HEK293 (cell line): ENCODE data around the gene TSPYL2.

Experiments
- CTCF ChIA-PET: fragments of 350-600 bp; formaldehyde crosslinking; extraction: SDS; loops from one replicate; lab custom pipeline; 2021; ENCODE audit warnings: antibody characterized with exemption; lab: Yijun Ruan, JAX
- POLR2A ChIA-PET: fragments of 300-600 bp; formaldehyde crosslinking; extraction: SDS; loops from one replicate; lab custom pipeline; 2020; ENCODE audit warnings: antibody characterized with exemption, inconsistent platforms; lab: Yijun Ruan, JAX
- H3K27ac ChIP-seq: fragments of 200-500 bp; sonication (Bioruptor generic); 2 replicates; pipeline ENCODE4 v1.5.1; 2014; ENCODE audit warnings: low read depth, low read length, control low read depth, inconsistent platforms; ENCODE audit errors: extremely low read depth
- H3K36me3 ChIP-seq, 2 experiments: fragments of 200-500 bp in 1 of 2; sonication (Bioruptor generic) in 1 of 2; 1 replicate in 1 of 2; 2 replicates in 1 of 2; pipeline ENCODE4 v1.5.1; 2014 to 2017; ENCODE audit warnings: inconsistent platforms in 2 of 2, low read length in 2 of 2; ENCODE audit not compliant: control insufficient read depth in 2 of 2, insufficient read depth in 1 of 2
- H3K4me1 ChIP-seq: fragments of 200-500 bp; sonication (Bioruptor generic); 2 replicates; pipeline ENCODE4 v1.5.1; 2014; ENCODE audit warnings: mild to moderate bottlenecking, low read length, inconsistent platforms; ENCODE audit not compliant: control insufficient read depth, insufficient read depth
- H3K4me3 ChIP-seq: 2 replicates; pipeline ENCODE4 v1.5.1; 2011; ENCODE audit warnings: low read depth, mild to moderate bottlenecking, control low read depth, low read length, moderate library complexity
- H3K9me3 ChIP-seq: fragments of 200-500 bp; sonication (Bioruptor generic); 2 replicates; pipeline ENCODE4 v1.5.1; 2014; ENCODE audit warnings: low read depth, low read length, inconsistent platforms; ENCODE audit not compliant: control insufficient read depth, insufficient read depth
- CTCF ChIP-seq: fragments of 450-650 bp; formaldehyde crosslinking; IDR thresholded peaks from 2 replicates; pipeline ENCODE4 v1.5.1; 2016; ENCODE audit warnings: missing biosample characterization, missing genetic modification characterization
- EGR2 ChIP-seq: fragments of 450-650 bp; formaldehyde crosslinking; IDR thresholded peaks from 2 replicates; pipeline ENCODE4 v1.5.1; 2016; ENCODE audit warnings: low read depth, missing biosample characterization, missing genetic modification characterization
- GLIS1 ChIP-seq: fragments of 450-650 bp; formaldehyde crosslinking; IDR thresholded peaks from 2 replicates; pipeline ENCODE4 v1.5.1; 2016; ENCODE audit warnings: missing biosample characterization, missing genetic modification characterization
- IKZF3 ChIP-seq: fragments of 450-650 bp; IDR thresholded peaks from 2 replicates; pipeline ENCODE4 v1.5.0; 2018; ENCODE audit warnings: missing biosample characterization, mild to moderate bottlenecking, missing genetic modification characterization, moderate library complexity
- OSR2 ChIP-seq: fragments of 450-650 bp; formaldehyde crosslinking; IDR thresholded peaks from 2 replicates; pipeline ENCODE4 v1.5.1; 2016; ENCODE audit warnings: missing biosample characterization, missing genetic modification characterization
- PRDM10 ChIP-seq: fragments of 450-650 bp; formaldehyde crosslinking; IDR thresholded peaks from 2 replicates; pipeline ENCODE4 v1.5.1; 2016; ENCODE audit warnings: missing biosample characterization, missing genetic modification characterization
- SALL2 ChIP-seq: fragments of 450-650 bp; formaldehyde crosslinking; IDR thresholded peaks from 2 replicates; pipeline ENCODE4 v1.5.0; 2017; ENCODE audit warnings: missing biosample characterization, mild to moderate bottlenecking, missing genetic modification characterization, borderline replicate concordance
- SCRT1 ChIP-seq: fragments of 450-650 bp; formaldehyde crosslinking; IDR thresholded peaks from 2 replicates; pipeline ENCODE4 v1.5.1; 2016; ENCODE audit warnings: missing biosample characterization, missing genetic modification characterization, borderline replicate concordance
- SCRT2 ChIP-seq: fragments of 450-650 bp; formaldehyde crosslinking; IDR thresholded peaks from 2 replicates; pipeline ENCODE4 v1.5.1; 2016; ENCODE audit warnings: missing biosample characterization, missing genetic modification characterization
- SETDB1 ChIP-seq: IDR thresholded peaks from one replicate; pipeline ENCODE4 v1.6.1; 2017; ENCODE audit warnings: mild to moderate bottlenecking, low read length, moderate library complexity, mixed read lengths; ENCODE audit not compliant: insufficient read length
- SP2 ChIP-seq: fragments of 450-650 bp; formaldehyde crosslinking; IDR thresholded peaks from 2 replicates; pipeline ENCODE4 v1.5.1; 2016; ENCODE audit warnings: missing biosample characterization, missing genetic modification characterization
- WT1 ChIP-seq: fragments of 450-650 bp; formaldehyde crosslinking; IDR thresholded peaks from 2 replicates; pipeline ENCODE4 v1.5.1; 2016; ENCODE audit warnings: missing biosample characterization, missing genetic modification characterization
- ZBTB21 ChIP-seq: fragments of 450-650 bp; formaldehyde crosslinking; IDR thresholded peaks from 2 replicates; pipeline ENCODE4 v1.5.1; 2017; ENCODE audit warnings: missing biosample characterization, missing genetic modification characterization
- ZBTB7A ChIP-seq: fragments of 450-650 bp; formaldehyde crosslinking; IDR thresholded peaks from 2 replicates; pipeline ENCODE4 v1.5.1; 2016; ENCODE audit warnings: low read depth, missing biosample characterization, missing genetic modification characterization
- ZNF157 ChIP-seq: fragments of 450-650 bp; formaldehyde crosslinking; IDR thresholded peaks from 2 replicates; pipeline ENCODE4 v1.5.1; 2016; ENCODE audit warnings: missing biosample characterization, missing genetic modification characterization
- ZNF223 ChIP-seq: fragments of 450-650 bp; formaldehyde crosslinking; IDR thresholded peaks from 2 replicates; pipeline ENCODE4 v1.5.1; 2016; ENCODE audit warnings: missing biosample characterization, missing genetic modification characterization
- ZNF239 ChIP-seq: fragments of 450-650 bp; formaldehyde crosslinking; IDR thresholded peaks from 2 replicates; pipeline ENCODE4 v1.5.1; 2016; ENCODE audit warnings: missing biosample characterization, missing genetic modification characterization
- ZNF302 ChIP-seq: fragments of 450-650 bp; formaldehyde crosslinking; IDR thresholded peaks from 2 replicates; pipeline ENCODE4 v1.5.1; 2016; ENCODE audit warnings: missing biosample characterization, missing genetic modification characterization, low read depth
- ZNF37A ChIP-seq: fragments of 450-650 bp; IDR thresholded peaks from 2 replicates; pipeline ENCODE4 v1.5.1; 2018; ENCODE audit warnings: missing biosample characterization, missing genetic modification characterization
- ZNF488 ChIP-seq: fragments of 450-650 bp; formaldehyde crosslinking; IDR thresholded peaks from 2 replicates; pipeline ENCODE4 v1.5.1; 2016; ENCODE audit warnings: missing biosample characterization, missing genetic modification characterization
- ZNF514 ChIP-seq: fragments of 450-650 bp; formaldehyde crosslinking; IDR thresholded peaks from 2 replicates; pipeline ENCODE4 v1.5.1; 2016; ENCODE audit warnings: missing biosample characterization, missing genetic modification characterization
- ZNF560 ChIP-seq: fragments of 450-650 bp; formaldehyde crosslinking; IDR thresholded peaks from 2 replicates; pipeline ENCODE4 v1.5.1; 2017; ENCODE audit warnings: missing biosample characterization, missing genetic modification characterization, borderline replicate concordance
- ZNF596 ChIP-seq: fragments of 450-650 bp; IDR thresholded peaks from 2 replicates; pipeline ENCODE4 v1.5.0; 2018; ENCODE audit warnings: missing biosample characterization, mild to moderate bottlenecking, missing genetic modification characterization, moderate library complexity
- ZNF645 ChIP-seq: fragments of 450-650 bp; formaldehyde crosslinking; IDR thresholded peaks from 2 replicates; pipeline ENCODE4; 2016; ENCODE audit warnings: missing biosample characterization, missing genetic modification characterization
- ZNF747 ChIP-seq: fragments of 450-650 bp; formaldehyde crosslinking; IDR thresholded peaks from 2 replicates; pipeline ENCODE4 v1.5.1; 2016; ENCODE audit warnings: missing biosample characterization, missing genetic modification characterization
- ZNF843 ChIP-seq: fragments of 450-650 bp; formaldehyde crosslinking; IDR thresholded peaks from 2 replicates; pipeline ENCODE4 v1.5.1; 2016; ENCODE audit warnings: missing biosample characterization, missing genetic modification characterization
- ZSCAN4 ChIP-seq: fragments of 450-650 bp; formaldehyde crosslinking; IDR thresholded peaks from 2 replicates; pipeline ENCODE4 v1.5.1; 2017; ENCODE audit warnings: missing biosample characterization, missing genetic modification characterization

TSPYL2 gene

GRCh38 chrX:53044995-53045394 is 37.2 kb upstream of the TSPYL2 start:
- Histone ChIP-seq H3K36me3 (no peaks in the 10 kb centered on the region; a peak in 1 of 3 replicates), H3K27ac (no peak overlapping the region), H3K4me1 (no peaks in the 10 kb centered on the region), H3K9me3 (no peaks in the 10 kb centered on the region), H3K4me3 (no peak overlapping the region)
- TF ChIP-seq ZNF239 (tag by site-specific recombination) (no peak), ZBTB21 (tag by site-specific recombination) (no peak), SCRT2 (no peak), ZBTB7A (tag by site-specific recombination) (no peak), ZNF843 (tag by site-specific recombination) (no peak), ZNF596 (tag by site-specific recombination) (peak; percentile 20; the same call in 1 of the 2 replicates), OSR2 (tag by site-specific recombination) (peak; percentile 36; the same call in 1 of the 2 replicates), ZNF645 (tag by site-specific recombination) (no peak), WT1 (tag by site-specific recombination) (peak; percentile 48; the same call in 1 of the 2 replicates), SCRT1 (tag by site-specific recombination) (no peak), PRDM10 (tag by site-specific recombination) (peak; percentile 14; the same call in 1 of the 2 replicates)
- ChIA-PET POLR2A (no interaction called here), CTCF (interaction anchor here (0.6 kb wide), 1 partner anchor 130 kb away, joined by 4 read pairs; no protein-coding TSS in a partner anchor)

- Histone ChIP-seq H3K4me3 (no peak overlapping the region), H3K9me3 (no peaks in the 10 kb centered on the region), H3K36me3 (no peaks in the 10 kb centered on the region; a peak in 1 of 3 replicates), H3K4me1 (no peaks in the 10 kb centered on the region), H3K27ac (no peak overlapping the region)
- POLR2A ChIA-PET, result no interaction called here
- TF ChIP-seq ZNF488 (tag by site-specific recombination) (no peak), CTCF (tag by site-specific recombination) (no peak), ZNF37A (tag by site-specific recombination) (no peak), SP2 (no peak), SETDB1 (no peak), ZSCAN4 (no peak), ZNF223 (tag by site-specific recombination) (no peak), SALL2 (tag by site-specific recombination) (no peak), EGR2 (no peak), ZNF560 (tag by site-specific recombination) (no peak), ZNF157 (tag by site-specific recombination) (no peak), ZNF514 (tag by site-specific recombination) (no peak), ZNF302 (tag by site-specific recombination) (no peak), IKZF3 (tag by site-specific recombination) (no peak), ZNF747 (tag by site-specific recombination) (no peak), GLIS1 (tag by site-specific recombination) (no peak)
- CTCF ChIA-PET, result no interaction called here
Observed at GRCh38 chrX:53047228-53047627, 34.9 kb upstream of the TSPYL2 start.
